ENCODE data around the gene ABHD14A. TPM values are rescaled to one million over a fixed set of nuclear protein-coding genes. Genes with fewer than 3 reads are reported as not detected.
A peak's percentile ranks its signal among the peaks of the same experiment; 100 is the strongest.

ABHD14A gene
- total RNA-seq, 1 donor from 2014 or later = 5.4 TPM

DNA sequence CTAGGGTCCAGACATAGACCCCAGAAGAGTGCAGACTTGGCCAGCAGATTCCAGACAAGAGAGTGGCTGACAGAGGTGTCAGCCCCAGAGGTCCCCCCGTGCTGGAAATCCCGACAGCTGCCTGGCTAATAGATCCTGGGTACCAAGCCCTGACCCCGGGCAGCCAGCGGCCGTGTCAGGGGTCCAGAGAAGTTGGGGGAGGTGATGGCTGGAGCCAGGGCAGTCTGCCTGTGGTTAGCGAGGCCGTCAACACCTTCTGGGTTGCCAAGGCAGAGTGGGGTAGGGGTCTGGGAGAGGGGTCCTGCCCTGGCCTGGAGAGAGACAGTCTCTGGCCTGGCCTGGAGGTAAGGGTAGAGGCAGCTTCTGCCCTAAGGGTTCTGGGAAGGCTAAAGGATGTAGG, 45.9 kb downstream of the ABHD14A start:
- DNase-seq = no peak

DNA sequence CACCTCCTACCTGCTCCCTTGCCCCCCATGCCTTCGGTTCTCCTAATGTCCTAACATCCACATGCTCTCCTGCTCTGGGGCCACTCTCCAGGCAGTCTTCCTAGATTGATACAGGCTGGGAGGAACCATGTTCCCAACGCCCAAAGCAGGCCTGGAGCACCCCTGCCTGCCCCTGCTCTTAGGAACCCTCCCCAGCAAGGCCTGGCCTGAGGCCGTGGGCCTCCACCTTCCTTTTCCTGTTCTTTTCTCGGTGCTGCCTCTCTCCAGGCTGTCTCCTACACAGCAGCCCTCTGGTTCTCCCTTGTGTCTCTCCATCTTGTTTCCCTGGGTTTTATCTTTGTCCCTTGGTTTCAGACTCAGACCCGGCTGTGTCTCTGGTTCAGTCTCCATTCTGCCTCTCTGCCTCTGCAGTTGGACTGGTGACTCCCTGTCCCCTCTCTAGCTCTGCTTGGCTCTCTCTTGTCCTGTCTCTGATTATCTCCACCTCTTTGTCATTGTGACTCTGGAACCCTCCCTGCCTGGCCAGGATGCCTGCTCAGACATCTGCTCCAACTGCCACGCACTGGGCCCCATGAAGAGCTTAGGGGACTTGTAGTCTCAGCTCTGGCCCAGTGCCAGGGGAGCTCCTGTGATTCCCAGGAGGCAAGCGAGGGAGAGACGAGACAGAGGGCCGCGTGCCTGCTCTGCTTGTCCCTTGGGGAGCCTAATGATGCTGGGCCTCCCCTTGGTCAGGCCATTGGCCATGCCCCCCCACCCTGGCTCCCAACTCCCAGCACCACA, 46.8 kb downstream of the ABHD14A start:
- DNase-seq = no peak

DNA sequence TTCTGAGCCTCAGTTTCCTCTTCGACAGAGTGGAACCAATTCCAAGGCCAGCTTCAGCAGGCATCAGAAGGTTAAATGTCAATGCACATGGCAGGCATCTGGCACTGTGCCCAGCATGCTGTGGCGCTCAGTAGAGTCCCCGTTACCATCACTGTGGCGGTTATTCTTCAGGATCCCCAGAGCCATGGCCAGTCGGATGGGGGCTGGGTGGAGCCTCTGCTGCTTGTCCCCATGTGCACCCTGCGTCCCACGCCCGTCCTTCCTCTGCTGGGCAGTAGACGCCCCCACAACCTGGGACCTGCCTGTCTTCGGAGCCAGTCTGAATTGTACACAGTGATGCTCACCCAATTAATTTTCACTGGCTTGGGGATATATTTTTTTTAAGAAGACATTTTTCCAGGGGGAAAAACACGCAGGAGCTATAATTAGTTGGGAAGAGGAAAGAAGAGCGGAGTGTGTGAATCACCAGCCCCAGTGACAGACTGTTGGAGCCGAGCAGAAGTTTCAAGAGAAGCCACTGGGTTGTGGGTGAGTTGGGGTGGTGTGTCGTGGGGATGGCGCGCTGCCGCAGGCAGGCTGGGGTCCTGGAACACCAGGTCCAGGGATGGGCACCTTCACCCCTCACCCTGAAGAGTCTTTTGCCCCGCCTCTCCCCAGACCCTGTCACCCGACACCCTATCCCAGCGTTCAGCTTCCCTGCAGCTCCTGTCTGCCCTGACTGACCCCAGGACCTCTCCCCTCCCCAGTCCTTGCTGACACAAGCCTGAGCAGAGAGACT, 47.6 kb downstream of the ABHD14A start:
- no peak for DNase-seq

DNA sequence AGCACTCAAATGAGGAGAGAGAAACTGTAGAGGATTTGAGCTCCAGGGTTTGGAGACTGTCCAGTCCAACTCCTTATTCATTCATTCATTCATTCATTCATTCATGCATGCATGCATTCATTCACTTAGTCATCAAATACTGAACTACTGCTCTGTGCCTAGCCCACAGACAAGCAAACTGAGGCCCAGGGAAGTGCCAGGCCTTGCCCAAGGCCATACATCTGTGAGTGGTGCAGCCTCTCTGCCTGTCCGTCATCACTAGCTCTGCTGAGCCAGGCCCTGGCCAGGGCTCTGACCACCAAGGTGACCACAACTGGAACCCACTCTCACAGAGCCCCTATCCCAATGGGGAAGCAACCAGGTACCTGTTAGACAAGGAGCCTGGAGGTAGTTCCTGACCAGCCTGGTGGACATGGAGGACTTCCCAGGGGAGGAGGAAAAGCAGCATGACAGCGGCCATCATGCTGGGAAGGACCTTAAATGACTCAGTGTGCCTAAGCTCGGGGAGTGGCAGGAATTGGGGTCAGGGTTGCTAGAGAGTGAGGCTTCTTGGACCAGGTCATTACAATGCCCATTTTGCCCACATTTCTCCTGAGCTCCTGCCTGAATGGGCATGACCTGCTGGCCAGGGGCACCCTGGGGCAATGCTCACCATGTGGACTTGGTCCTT, 48.4 kb downstream of the ABHD14A start:
- DNase-seq = no peak

DNA sequence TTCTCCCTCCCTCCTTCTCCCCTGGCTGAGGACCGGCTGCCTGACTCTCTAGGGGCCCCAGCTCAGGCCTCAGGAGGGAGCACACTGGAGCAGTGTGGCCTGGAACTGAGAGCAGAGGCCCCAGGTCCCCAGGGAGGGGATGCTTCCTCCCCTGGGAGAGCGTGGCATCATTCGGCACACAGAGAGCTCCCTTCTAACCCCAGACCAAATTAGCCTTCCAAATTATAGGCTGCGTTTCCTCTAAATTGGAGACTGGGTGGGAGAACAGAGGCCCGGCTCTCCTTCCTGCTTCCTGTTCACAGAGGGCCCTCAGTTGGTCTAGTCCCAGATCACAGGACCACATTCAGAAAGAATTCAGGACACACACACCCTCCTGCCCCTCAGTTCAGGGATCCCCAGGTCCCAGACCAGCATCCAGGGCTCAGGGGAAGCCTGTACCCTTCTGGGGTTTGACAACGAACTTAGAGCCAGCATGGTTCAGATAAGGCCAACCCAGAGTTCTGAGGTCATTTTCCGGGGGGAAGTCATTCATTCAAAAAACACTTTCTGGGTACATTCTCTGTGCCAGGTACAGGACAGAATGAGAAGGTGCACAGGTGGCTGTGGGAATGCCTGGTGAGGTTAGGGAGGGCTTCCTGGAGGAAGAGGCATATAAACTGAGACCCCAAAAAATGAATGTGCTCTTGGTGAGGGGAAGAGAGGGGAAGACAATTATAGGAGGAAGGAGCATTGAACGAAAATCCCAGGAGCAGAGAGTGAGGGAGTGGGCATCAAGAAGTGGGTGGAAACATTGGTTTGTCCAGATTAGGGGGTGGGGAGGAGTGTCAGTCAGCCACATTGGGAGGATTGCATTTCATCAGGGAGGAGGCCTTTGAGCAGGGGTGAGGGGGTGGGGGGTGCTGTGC, 49.2 kb downstream of the ABHD14A start:
- DNase-seq = no peak

DNA sequence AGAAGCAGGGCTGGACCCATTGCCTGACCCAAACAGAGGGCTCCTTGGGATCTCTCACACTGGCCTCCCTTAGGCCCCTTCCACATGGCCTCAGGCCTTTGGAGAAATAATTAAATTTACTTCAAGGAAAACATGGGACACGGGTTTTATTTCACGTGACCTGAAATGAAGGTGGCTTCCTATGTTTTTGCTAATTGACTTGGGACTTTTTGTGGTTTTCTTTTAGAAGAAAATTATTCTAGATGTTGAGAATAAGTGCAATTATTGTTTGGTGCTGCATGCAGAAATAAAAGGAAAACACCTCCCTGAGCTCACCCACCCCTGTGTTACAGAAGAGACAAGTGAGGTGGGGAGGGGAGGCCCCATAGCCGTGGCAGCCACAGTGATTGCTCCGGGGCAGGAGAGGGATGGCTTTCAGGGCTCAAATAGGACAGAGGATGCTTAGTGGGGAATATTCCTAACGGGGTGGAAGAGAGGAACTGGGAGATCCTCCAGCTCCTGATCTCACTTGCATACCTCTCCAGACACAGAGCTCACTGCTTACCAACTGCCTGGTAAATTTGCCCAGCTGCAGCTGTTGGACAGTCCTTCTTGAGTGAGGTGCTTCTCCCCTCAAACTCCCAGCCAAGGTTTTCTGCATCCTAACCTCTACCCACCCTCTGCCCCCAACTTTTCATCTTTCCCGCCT, 50.0 kb downstream of the ABHD14A start:
- no peak for DNase-seq

DNA sequence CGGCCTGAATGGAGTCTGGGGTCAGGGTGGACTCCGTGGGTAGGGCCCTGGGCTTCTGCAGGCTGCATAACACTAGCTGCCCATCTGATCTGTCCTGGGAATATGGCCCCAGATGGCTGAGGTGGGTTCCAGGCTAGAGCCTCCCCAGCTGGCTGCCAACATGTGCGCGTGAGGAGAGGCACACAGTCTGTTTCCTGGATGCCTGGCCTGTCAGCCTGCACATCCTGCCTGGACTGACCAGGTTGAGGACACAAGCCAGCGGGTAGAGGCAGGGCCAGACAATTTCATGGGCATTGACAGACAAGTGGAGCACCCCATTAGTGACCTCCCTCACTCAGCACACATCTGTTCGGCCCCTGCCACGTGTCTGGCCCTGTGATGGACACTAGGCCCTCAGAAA, 50.6 kb downstream of the ABHD14A start:
- peak; percentile 32 for DNase-seq

DNA sequence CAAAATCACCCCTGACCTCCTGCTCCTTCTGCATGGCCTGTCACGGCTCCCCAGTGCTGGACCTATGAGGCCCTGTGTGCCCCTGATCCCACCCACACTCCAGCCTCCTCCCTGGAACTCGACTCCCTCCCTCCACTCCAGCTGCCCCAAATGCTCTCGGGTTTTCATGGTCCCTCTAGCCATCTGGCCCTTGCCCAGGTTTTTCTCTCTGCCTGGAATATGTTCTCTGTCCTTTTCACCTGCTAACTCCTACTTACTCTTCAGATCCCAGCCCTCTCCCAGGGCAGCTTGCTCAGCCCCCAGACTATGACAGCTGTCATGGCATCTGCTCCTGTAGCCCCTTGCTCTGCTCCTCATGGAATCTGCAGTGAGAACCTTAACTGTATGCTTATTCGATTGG, 51.2 kb downstream of the ABHD14A start:
- DNase-seq = no peak

DNA sequence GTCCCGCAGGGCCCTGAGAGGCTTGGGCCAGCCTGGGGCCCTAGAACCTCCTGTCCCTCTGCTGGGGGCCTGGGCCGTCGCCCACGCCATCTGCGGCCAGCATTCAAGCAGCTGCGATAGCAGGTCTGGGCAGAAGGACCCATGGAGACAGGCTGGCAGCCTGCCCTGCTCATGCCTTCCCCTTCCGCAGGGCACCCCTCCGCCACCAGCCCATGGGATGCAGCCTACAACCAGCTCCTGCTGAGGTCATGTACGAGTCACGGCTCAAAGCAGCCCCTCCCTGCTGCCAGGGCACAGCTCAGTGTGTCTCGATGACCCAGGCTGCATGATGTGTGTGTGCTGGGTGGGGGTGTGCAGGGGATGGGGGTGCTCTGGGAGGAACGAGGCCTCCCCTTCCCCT, 53.7 kb downstream of the ABHD14A start:
- no peak for DNase-seq

DNA sequence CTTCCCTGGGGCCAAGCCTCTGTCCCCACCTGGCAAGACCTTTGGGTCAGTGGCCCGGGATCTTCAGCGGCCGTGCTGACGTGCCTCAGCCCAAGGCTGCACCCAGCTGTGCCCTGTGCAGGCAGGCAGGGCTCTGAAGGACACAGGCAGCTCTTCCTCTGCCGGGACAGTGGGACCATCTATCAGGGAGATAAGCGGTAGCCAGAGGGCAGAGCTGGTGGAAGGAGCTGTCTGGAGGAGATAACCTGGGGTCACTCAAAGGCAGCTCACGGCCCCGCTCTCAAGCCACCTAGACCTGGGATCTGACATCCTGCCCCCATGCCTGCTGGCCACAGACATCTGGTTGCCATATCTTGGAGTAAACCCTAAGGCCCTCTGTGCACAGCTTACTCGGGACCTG, 54.2 kb downstream of the ABHD14A start:
- no peak for DNase-seq

DNA sequence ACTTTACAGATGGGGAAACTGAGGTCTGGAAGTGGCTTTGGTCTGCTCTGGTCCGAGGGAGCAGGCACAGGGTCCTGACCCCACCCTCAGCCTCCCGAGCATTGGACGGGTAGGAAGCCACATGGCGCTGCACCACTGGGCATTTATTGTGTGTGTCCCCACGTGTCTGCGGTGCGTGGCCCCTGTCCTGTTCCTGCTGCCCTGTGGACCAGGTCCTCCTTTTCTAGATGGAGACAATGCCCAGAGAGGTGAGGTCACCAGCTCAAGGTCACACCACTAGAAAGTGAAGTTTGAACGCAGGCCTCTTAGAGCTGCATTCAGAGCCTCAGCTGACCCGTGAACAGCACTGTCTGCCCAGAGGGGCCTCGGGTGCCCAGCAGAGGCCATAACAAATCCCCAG, 54.7 kb downstream of the ABHD14A start:
- DNase-seq = no peak

Other genes starting within 250 kb of the ABHD14A start
- gene IQCF6, start 195.8 kb upstream of the ABHD14A start, total RNA-seq = not detected in 2 replicates
- not detected in 2 replicates for gene IQCF2, start 113.4 kb upstream of the ABHD14A start, total RNA-seq
- gene IQCF5, start 99.5 kb upstream of the ABHD14A start, total RNA-seq = not detected in 2 replicates
- gene IQCF1, start 71.7 kb upstream of the ABHD14A start, total RNA-seq = not detected in 2 replicates
- gene RRP9, start 33.2 kb upstream of the ABHD14A start, total RNA-seq = 18.7 and 22.2 TPM in 2 replicates
- 9.9 and 17.9 TPM in 2 replicates for gene PARP3, start 32.7 kb upstream of the ABHD14A start, total RNA-seq
- not detected in 2 replicates for gene GPR62, start 19.7 kb upstream of the ABHD14A start, total RNA-seq
- gene PCBP4, start 7.6 kb upstream of the ABHD14A start, total RNA-seq = 26.2 and 31.3 TPM in 2 replicates
- 16.8 and 18.7 TPM in 2 replicates for gene ABHD14B, start 1.0 kb upstream of the ABHD14A start, total RNA-seq
- gene ACY1, start 8.5 kb downstream of the ABHD14A start, total RNA-seq = 20.6 and 22.6 TPM in 2 replicates
- gene RPL29, start 20.8 kb downstream of the ABHD14A start, total RNA-seq = 784 and 1,399 TPM in 2 replicates
- 8.0 and 10.8 TPM in 2 replicates for gene DUSP7, start 81.5 kb downstream of the ABHD14A start, total RNA-seq
- 3.7 and 17.6 TPM in 2 replicates for gene POC1A, start 179.4 kb downstream of the ABHD14A start, total RNA-seq
- gene ALAS1, start 223.1 kb downstream of the ABHD14A start, total RNA-seq = 41.0 and 51.7 TPM in 2 replicates

Measured in dermis blood vessel endothelial cell (primary cell).